T-helper 17 cell (primary cell): Measurements from ENCODE around the gene VN1R5. TPM values are rescaled to one million over a fixed set of nuclear protein-coding genes. Genes with fewer than 3 reads are reported as not detected.

Experiments used
- ATAC-seq: fragments of 150-1000 bp; cut with Tn5 transposase; 2 replicates; pipeline ENCODE4 v1.10.0; 2021; ENCODE audit warnings: mild to moderate bottlenecking, moderate library complexity
- DNase-seq, 3 donors: peaks; one replicate each; pipeline versions ENCODE4 v3.0.0 to v3.0.0-alpha.2; 2020 to 2021
- H3K9me3 ChIP-seq: one replicate; pipeline ENCODE4 v1.7.0; 2013; ENCODE audit warnings: low read length, mild to moderate bottlenecking; ENCODE audit not compliant: control insufficient read depth, poor library complexity, severe bottlenecking
- H3K27ac Mint-ChIP-seq: one replicate; pipeline ENCODE4 v1.8.0; 2022; ENCODE audit warnings: mild to moderate bottlenecking, moderate library complexity, mixed read lengths
- H3K27me3 Mint-ChIP-seq: one replicate; pipeline ENCODE4 v1.8.0; 2022; ENCODE audit warnings: mixed read lengths
- H3K36me3 Mint-ChIP-seq: one replicate; pipeline ENCODE4 v1.8.0; 2022; ENCODE audit warnings: low read depth, mixed read lengths
- H3K4me1 Mint-ChIP-seq: one replicate; pipeline ENCODE4 v1.8.0; 2022; ENCODE audit warnings: mild to moderate bottlenecking, mixed read lengths
- H3K4me3 Mint-ChIP-seq: one replicate; pipeline ENCODE4 v1.8.0; 2022; ENCODE audit warnings: mild to moderate bottlenecking, moderate library complexity, mixed read lengths
- total RNA-seq, 4 donors: library from RNA in 2 of 4; stranded (reverse) in 2 of 4; gene quantifications; one replicate each; pipeline ENCODE4 v1.2.3 and lab custom pipeline; 2022 to 2026

Gene VN1R5
- total RNA-seq, 2 donors from 2014 or later = not detected

DNA sequence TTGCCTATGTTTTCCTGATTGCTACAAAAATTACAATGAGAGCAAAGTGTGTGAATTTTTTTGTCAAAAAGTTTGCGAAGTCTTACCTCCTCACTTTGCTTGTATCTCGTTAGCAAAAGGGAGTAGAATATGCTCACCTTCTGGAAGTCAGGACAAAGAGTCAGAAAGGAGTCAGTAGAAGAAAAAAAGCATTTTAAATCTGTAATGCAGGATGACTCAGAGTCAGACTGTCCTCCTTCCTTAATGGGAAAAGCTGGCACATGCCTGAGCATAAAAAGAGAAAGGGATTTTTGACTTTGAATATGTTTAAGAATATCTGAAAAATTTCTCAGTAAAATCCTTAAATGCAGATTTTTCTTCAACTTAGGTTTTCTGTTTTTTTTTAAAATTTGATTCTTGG is 14.2 kb upstream of the VN1R5 start:
- no peak overlapping the region for H3K27ac Mint-ChIP-seq
- H3K4me3 Mint-ChIP-seq = no peak overlapping the region
- H3K27me3 Mint-ChIP-seq = no peaks in the 10 kb centered on the region
- ATAC-seq (no peak), DNase-seq (no peak)
- H3K4me1 Mint-ChIP-seq = no peaks in the 10 kb centered on the region
- H3K36me3 Mint-ChIP-seq = no peaks in the 10 kb centered on the region
- H3K9me3 ChIP-seq = no peaks in the 10 kb centered on the region

GRCh38 chr1:247243524-247244137 is 12.2 kb upstream of the VN1R5 start:
- Mint-ChIP-seq H3K27ac (no peak overlapping the region), H3K4me3 (no peak overlapping the region), H3K27me3 (no peaks in the 10 kb centered on the region), H3K36me3 (no peaks in the 10 kb centered on the region), H3K4me1 (no peaks in the 10 kb centered on the region)
- no peak for DNase-seq
- no peaks in the 10 kb centered on the region for H3K9me3 ChIP-seq
- no peak for ATAC-seq

GRCh38 chr1:247246325-247247115 is 9.4 kb upstream of the VN1R5 start:
- H3K27me3 Mint-ChIP-seq = no peaks in the 10 kb centered on the region
- no peaks in the 10 kb centered on the region for H3K4me1 Mint-ChIP-seq
- ATAC-seq (no peak), DNase-seq (no peak)
- H3K9me3 ChIP-seq = no peaks in the 10 kb centered on the region
- H3K36me3 Mint-ChIP-seq = no peaks in the 10 kb centered on the region
- no peak overlapping the region for H3K27ac Mint-ChIP-seq
- H3K4me3 Mint-ChIP-seq = no peak overlapping the region

DNA sequence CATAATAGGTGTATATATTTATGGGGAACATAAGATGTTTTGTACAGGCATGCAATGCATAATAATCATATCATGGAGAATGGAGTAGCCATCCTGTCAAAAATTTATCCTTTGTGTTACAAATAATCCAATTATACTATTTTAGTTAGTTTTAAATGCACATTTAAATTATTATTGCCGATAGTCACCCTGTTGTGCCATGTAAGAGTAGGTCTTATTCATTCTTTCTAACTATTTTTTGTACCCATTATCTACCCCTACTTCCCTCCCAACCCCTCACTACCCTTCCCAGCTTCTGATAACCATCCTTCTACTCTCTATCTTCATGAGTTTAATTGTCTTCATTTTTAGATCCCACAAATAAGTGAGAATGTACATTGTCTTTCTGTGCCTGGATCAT is 8.3 kb upstream of the VN1R5 start:
- Mint-ChIP-seq H3K36me3 (no peaks in the 10 kb centered on the region), H3K27me3 (no peaks in the 10 kb centered on the region), H3K4me1 (no peaks in the 10 kb centered on the region), H3K27ac (no peak overlapping the region), H3K4me3 (no peak overlapping the region)
- no peaks in the 10 kb centered on the region for H3K9me3 ChIP-seq
- DNase-seq = no peak
- no peak for ATAC-seq

DNA sequence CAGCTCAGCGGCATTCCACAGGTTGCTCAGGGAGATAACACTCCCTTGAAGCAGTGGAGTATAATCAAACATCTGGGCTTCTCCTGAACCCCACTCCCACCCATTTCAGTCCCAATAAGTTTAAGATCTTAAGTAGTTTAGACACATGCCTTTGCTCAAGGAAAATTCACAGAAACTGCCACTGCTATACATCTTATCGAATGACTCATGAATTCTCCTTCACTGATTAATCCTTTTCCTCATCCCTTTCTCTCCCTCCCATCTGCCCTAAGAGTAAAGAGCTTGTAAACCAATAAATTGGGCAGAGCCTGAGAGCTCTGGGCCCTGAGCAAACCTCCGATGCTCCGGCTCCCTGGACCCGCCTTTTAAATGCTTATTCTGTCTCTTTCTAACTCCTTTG is 10.2 kb downstream of the VN1R5 start:
- no peak overlapping the region for H3K4me3 Mint-ChIP-seq
- H3K27me3 Mint-ChIP-seq = no peaks in the 10 kb centered on the region

GRCh38 chr1:247268390-247269045 is 12.6 kb downstream of the VN1R5 start:
- Mint-ChIP-seq H3K4me3 (no peak overlapping the region), H3K4me1 (no peaks in the 10 kb centered on the region), H3K27ac (no peak overlapping the region), H3K36me3 (no peaks in the 10 kb centered on the region), H3K27me3 (no peaks in the 10 kb centered on the region)
- no peaks in the 10 kb centered on the region for H3K9me3 ChIP-seq
- DNase-seq (no peak), ATAC-seq (no peak)

More for the DNA sequence above, 10.2 kb downstream of the VN1R5 start:
- no peak for ATAC-seq
- no peaks in the 10 kb centered on the region for H3K4me1 Mint-ChIP-seq
- no peaks in the 10 kb centered on the region for H3K9me3 ChIP-seq
- DNase-seq = no peak
- no peak overlapping the region for H3K27ac Mint-ChIP-seq
- no peaks in the 10 kb centered on the region for H3K36me3 Mint-ChIP-seq

DNA sequence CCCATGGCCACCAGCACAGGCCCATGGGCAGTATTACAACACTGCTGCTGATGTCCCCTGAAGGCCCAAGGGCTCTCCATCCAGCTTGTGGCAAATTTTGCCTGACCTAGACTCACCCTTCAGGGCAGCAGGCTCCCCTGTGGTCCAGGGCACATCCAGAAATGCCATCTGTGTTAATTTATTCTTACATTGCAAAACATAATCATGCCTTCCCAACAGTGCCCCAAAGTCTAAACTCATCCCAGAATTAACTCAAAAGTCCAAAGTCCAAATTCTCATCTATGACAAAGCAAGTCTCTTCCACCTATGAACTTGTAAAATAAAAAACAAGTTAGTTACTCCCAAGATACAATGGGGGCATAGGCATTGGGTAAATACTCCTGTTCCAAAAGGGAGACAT is 13.3 kb downstream of the VN1R5 start:
- DNase-seq (no peak), ATAC-seq (no peak)
- no peaks in the 10 kb centered on the region for H3K9me3 ChIP-seq
- Mint-ChIP-seq H3K27me3 (no peaks in the 10 kb centered on the region), H3K4me1 (no peaks in the 10 kb centered on the region), H3K36me3 (no peaks in the 10 kb centered on the region), H3K4me3 (no peak overlapping the region), H3K27ac (no peak overlapping the region)

GRCh38 chr1:247270003-247270402 is 14.1 kb downstream of the VN1R5 start:
- no peak overlapping the region for H3K27ac Mint-ChIP-seq
- no peaks in the 10 kb centered on the region for H3K9me3 ChIP-seq
- no peak overlapping the region for H3K4me3 Mint-ChIP-seq
- no peaks in the 10 kb centered on the region for H3K27me3 Mint-ChIP-seq
- H3K36me3 Mint-ChIP-seq = no peaks in the 10 kb centered on the region
- no peak for ATAC-seq
- no peaks in the 10 kb centered on the region for H3K4me1 Mint-ChIP-seq
- DNase-seq = no peak

DNA sequence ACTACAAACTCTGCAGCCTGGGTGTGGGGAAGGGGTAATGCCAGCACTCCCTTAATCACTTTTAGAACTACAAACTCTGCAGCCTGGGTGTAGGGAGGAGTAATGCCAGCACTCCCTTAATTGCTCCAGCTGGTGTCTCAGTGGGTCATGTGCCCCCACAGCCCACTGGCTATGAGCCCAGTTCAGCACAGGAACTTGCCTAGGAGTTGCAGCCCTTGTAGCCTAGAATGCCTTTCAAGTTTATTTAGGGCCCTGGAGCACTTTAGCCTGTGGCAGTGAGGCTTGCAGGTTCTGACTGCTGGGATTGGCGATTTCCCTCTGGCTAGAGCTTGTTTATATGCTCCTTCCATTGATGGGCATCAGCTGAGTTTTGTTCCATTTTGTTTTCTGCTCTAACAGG is 17.1 kb downstream of the VN1R5 start:
- Mint-ChIP-seq H3K27me3 (no peaks in the 10 kb centered on the region), H3K27ac (no peak overlapping the region), H3K4me1 (no peaks in the 10 kb centered on the region), H3K4me3 (no peak overlapping the region), H3K36me3 (no peaks in the 10 kb centered on the region)
- ATAC-seq (no peak), DNase-seq (no peak)
- H3K9me3 ChIP-seq = no peaks in the 10 kb centered on the region

- H3K27me3 Mint-ChIP-seq = no peaks in the 10 kb centered on the region
- ATAC-seq (no peak), DNase-seq (no peak)
- H3K4me3 Mint-ChIP-seq = no peak overlapping the region
- H3K4me1 Mint-ChIP-seq = no peaks in the 10 kb centered on the region
- H3K36me3 Mint-ChIP-seq = no peaks in the 10 kb centered on the region
- no peak overlapping the region for H3K27ac Mint-ChIP-seq
- no peaks in the 10 kb centered on the region for H3K9me3 ChIP-seq
Observed at GRCh38 chr1:247274605-247275256, 18.9 kb downstream of the VN1R5 start.

GRCh38 chr1:247277191-247277590 is 21.3 kb downstream of the VN1R5 start:
- Mint-ChIP-seq H3K27me3 (no peaks in the 10 kb centered on the region), H3K27ac (no peak overlapping the region), H3K4me3 (no peak overlapping the region), H3K4me1 (peaks cover 4% of the 10 kb centered on the region), H3K36me3 (no peaks in the 10 kb centered on the region)
- no peaks in the 10 kb centered on the region for H3K9me3 ChIP-seq
- ATAC-seq = no peak
- DNase-seq = no peak

DNA sequence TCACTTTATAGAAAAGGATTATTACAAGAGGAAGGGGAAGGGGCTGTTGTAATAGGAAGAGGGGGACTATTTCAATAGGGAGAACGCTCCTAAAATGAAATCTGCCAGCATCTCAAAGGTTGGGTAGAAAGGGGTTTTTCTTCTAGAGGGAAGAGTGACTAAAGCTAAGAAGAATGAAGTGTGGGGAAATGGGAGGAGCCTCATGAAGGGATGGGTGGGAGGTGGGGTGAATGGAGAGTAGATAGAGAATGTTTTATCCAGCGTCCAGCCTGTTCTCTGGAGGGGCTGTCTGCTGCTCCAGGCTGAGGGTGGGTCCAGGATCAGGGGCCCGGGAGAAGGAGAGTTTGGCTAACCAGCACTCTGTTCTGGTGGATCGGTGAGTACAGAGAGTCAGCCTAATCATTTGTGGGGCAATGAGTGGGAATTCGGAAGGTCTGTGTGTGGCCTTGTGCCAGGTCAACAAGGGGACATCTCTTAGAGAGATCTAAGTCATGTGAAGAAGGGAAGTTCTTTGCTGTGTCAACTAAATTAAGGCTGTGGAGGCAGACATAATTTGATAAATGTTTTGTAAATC is 25.2 kb downstream of the VN1R5 start:
- no peaks in the 10 kb centered on the region for H3K9me3 ChIP-seq
- H3K4me1 Mint-ChIP-seq = peaks cover 4% of the 10 kb centered on the region
- H3K27ac Mint-ChIP-seq = no peak overlapping the region
- no peaks in the 10 kb centered on the region for H3K36me3 Mint-ChIP-seq
- ATAC-seq = no peak
- no peaks in the 10 kb centered on the region for H3K27me3 Mint-ChIP-seq
- H3K4me3 Mint-ChIP-seq = no peak overlapping the region
- no peak for DNase-seq

DNA sequence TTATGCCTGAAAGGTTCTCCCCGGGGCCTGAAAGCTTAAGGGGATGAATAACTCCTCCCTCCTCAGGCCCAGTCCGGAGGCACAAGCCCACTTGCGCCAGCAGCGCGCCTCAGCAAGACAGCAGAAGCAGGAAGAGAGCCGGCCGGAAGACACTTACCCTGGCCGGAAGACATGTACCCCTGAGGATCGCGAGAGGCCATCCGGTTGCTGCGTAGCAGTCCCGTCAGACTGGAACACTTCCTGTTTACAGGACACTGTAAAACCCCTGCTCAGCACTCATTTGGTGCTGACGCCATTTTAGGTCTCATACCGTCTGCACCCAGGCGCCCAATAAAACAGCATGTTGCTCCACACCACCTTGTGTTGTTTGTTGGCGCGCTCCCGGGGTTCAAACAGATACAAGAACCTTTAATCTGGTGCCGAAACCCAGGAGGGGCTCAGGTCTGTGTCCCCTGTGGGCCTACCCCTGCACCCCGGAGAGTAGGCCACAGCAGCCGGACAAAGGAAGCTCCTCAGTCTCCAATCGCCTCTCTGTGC is 30.3 kb downstream of the VN1R5 start:
- H3K36me3 Mint-ChIP-seq = no peaks in the 10 kb centered on the region
- DNase-seq = no peak
- ATAC-seq = no peak

More for the DNA sequence above, 30.3 kb downstream of the VN1R5 start:
- no peak overlapping the region for H3K4me3 Mint-ChIP-seq
- no peaks in the 10 kb centered on the region for H3K27me3 Mint-ChIP-seq
- H3K9me3 ChIP-seq = no peaks in the 10 kb centered on the region
- no peak overlapping the region for H3K27ac Mint-ChIP-seq
- H3K4me1 Mint-ChIP-seq = peaks cover 1% of the 10 kb centered on the region
